Measurements from ENCODE around the gene KCNH5.
"Not testable (repeated sequence)": the region's sequence is repeated elsewhere in the genome, so short reads cannot be mapped to it uniquely, and the experiment has no call there.

DNA sequence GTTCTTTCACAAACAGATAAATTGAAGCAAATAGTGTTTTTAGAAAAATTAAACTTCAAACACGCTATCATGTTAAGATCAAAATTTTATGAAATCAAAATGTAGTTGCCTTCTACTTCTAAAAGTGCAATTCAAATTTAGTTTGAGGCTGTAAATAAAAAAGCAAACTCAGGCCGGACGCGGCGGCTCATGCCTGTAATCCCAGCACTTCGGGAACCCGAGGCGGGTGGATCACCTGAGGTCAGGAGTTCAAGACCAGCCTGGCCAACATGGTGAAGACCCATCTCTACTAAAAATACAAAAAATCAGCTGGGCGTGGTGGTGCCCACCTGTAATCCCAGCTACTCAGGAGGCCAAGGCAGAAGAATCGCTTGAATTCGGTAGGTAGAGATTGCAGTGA lies 298.4 kb downstream of the KCNH5 start:
- TF ChIP-seq, protein P1, sequence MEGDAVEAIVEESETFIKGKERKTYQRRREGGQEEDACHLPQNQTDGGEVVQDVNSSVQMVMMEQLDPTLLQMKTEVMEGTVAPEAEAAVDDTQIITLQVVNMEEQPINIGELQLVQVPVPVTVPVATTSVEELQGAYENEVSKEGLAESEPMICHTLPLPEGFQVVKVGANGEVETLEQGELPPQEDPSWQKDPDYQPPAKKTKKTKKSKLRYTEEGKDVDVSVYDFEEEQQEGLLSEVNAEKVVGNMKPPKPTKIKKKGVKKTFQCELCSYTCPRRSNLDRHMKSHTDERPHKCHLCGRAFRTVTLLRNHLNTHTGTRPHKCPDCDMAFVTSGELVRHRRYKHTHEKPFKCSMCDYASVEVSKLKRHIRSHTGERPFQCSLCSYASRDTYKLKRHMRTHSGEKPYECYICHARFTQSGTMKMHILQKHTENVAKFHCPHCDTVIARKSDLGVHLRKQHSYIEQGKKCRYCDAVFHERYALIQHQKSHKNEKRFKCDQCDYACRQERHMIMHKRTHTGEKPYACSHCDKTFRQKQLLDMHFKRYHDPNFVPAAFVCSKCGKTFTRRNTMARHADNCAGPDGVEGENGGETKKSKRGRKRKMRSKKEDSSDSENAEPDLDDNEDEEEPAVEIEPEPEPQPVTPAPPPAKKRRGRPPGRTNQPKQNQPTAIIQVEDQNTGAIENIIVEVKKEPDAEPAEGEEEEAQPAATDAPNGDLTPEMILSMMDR (conservative IDR thresholded peaks at IDR 0.05; ENCODE audit: low read length) = not testable (repeated sequence)
- not testable (repeated sequence) for TF ChIP-seq EZH2phosphoT487 (IDR thresholded peaks at IDR 0.05; ENCODE audit: borderline replicate concordance, low read depth, low read length)

Data from OCI-LY7 (cell line).